H1 (cell line): ENCODE measurements around the gene ZNF761. TPM values are rescaled to one million over a fixed set of nuclear protein-coding genes. Genes with fewer than 3 reads are reported as not detected.
"Not testable (repeated sequence)": the region's sequence is repeated elsewhere in the genome, so short reads cannot be mapped to it uniquely, and the experiment has no call there.

Experiments used
- CTCF ChIA-PET: fragments of 300-600 bp; sonication (Branson Sonifier 250); formaldehyde crosslinking; loops from one replicate; lab custom pipeline; 2021; ENCODE audit not compliant: partially characterized antibody; lab: Charles Lee
- POLR2A ChIA-PET: fragments of 300-600 bp; sonication (Branson Sonifier 250); formaldehyde crosslinking; loops from one replicate; lab custom pipeline; 2021; ENCODE audit warnings: inconsistent platforms; ENCODE audit not compliant: partially characterized antibody; lab: Charles Lee
- DNase-seq, 2 experiments: peaks; one replicate each; pipeline versions ENCODE4 v3.0.0 to v3.0.0-alpha.2; 2010 to 2022; ENCODE audit warnings: low spot score in 2 of 2, low read depth in 1 of 2, mixed read lengths in 1 of 2
- FAIRE-seq: peaks from 2 replicates; lab custom pipeline; 2011; peaks lifted over from hg19 to GRCh38; lab: Jason Lieb, UNC
- H2AFZ ChIP-seq: 2 replicates; pipeline ENCODE4 v1.8.1; 2012; ENCODE audit warnings: low read length, inconsistent platforms
- H2AK5ac ChIP-seq: 2 replicates; pipeline ENCODE4 v1.6.1; 2013; ENCODE audit warnings: low read depth, low read length
- H2BK120ac ChIP-seq: replicated peaks from 2 replicates; pipeline ENCODE3; 2013; ENCODE audit warnings: low read depth, low read length, inconsistent platforms
- H2BK12ac ChIP-seq: 2 replicates; pipeline ENCODE4 v1.6.1; 2013; ENCODE audit warnings: low read depth, low read length
- H2BK15ac ChIP-seq: 2 replicates; pipeline ENCODE4 v1.6.1; 2013; ENCODE audit warnings: low read length
- H2BK20ac ChIP-seq: 2 replicates; pipeline ENCODE4 v1.6.1; 2013; ENCODE audit warnings: low read length
- H2BK5ac ChIP-seq: 2 replicates; pipeline ENCODE4 v1.6.1; 2013; ENCODE audit warnings: low read depth, low read length
- H3K14ac ChIP-seq: 2 replicates; pipeline ENCODE4 v1.6.1; 2013; ENCODE audit warnings: inconsistent platforms; ENCODE audit not compliant: insufficient read length
- H3K18ac ChIP-seq: 2 replicates; pipeline ENCODE4 v1.6.1; 2013; ENCODE audit warnings: low read length; ENCODE audit errors: extremely low read depth
- H3K23ac ChIP-seq: 2 replicates; pipeline ENCODE4 v1.6.1; 2013; ENCODE audit warnings: inconsistent platforms; ENCODE audit not compliant: insufficient read length
- H3K23me2 ChIP-seq: 2 replicates; pipeline ENCODE4 v1.6.1; 2013; ENCODE audit warnings: low read depth, low read length
- H3K27ac ChIP-seq: 2 replicates; pipeline ENCODE4 v1.6.1; 2011; ENCODE audit warnings: low read depth, low read length, inconsistent platforms
- H3K27me3 ChIP-seq, 4 experiments: replicated peaks in 1 of 4; 1 replicate in 1 of 4; 2 replicates in 3 of 4; pipeline versions ENCODE4 v1.6.1 to v1.8.1; 2011 to 2013; ENCODE audit warnings: low read length in 3 of 4, mild to moderate bottlenecking in 3 of 4, inconsistent platforms in 2 of 4, mixed read lengths in 2 of 4, moderate library complexity in 1 of 4; ENCODE audit not compliant: control insufficient read depth in 3 of 4, insufficient read depth in 3 of 4; ENCODE audit errors: extremely low read depth in 1 of 4
- H3K36me3 ChIP-seq, 4 experiments: 2 replicates each; pipeline versions ENCODE4 v1.6.1 to v1.8.1; 2011 to 2013; ENCODE audit warnings: mild to moderate bottlenecking in 4 of 4, low read length in 3 of 4, moderate library complexity in 2 of 4, control low read depth in 1 of 4, inconsistent platforms in 1 of 4; ENCODE audit not compliant: insufficient read depth in 4 of 4, control insufficient read depth in 2 of 4
- H3K4ac ChIP-seq: replicated peaks from 2 replicates; pipeline ENCODE3; 2013; ENCODE audit warnings: low read length, low read depth, mixed read lengths, inconsistent platforms; ENCODE audit not compliant: insufficient read length
- H3K4me1 ChIP-seq, 4 experiments: replicated peaks in 1 of 4; 1 replicate in 1 of 4; 2 replicates in 3 of 4; pipeline versions ENCODE4 v1.6.1 to v1.8.1; 2011 to 2013; ENCODE audit warnings: low read length in 3 of 4, inconsistent platforms in 2 of 4, mixed read lengths in 1 of 4; ENCODE audit not compliant: insufficient read depth in 4 of 4, control insufficient read depth in 3 of 4
- H3K4me2 ChIP-seq, 2 experiments: 2 replicates each; pipeline versions ENCODE4 v1.6.1 to v1.8.1; 2011 to 2013; ENCODE audit warnings: low read depth in 2 of 2, low read length in 2 of 2, control low read depth in 1 of 2, inconsistent platforms in 1 of 2, mild to moderate bottlenecking in 1 of 2; ENCODE audit not compliant: insufficient read depth in 1 of 2
- H3K4me3 ChIP-seq, 4 experiments: fragments of 200-600, 300-600 bp in 1 of 4; sonication (generic), shearing (Covaris generic), sonication (Bioruptor Twin) in 1 of 4; 2 replicates each; pipeline versions ENCODE4 v1.5.1 to v1.8.1; 2011 to 2016; ENCODE audit warnings: low read length in 4 of 4, low read depth in 3 of 4, control low read depth in 2 of 4, inconsistent platforms in 2 of 4, mild to moderate bottlenecking in 2 of 4, mixed read lengths in 1 of 4, moderate library complexity in 1 of 4; ENCODE audit not compliant: insufficient read depth in 2 of 4; ENCODE audit errors: extremely low read depth in 1 of 4
- H3K56ac ChIP-seq: replicated peaks from 2 replicates; pipeline ENCODE3; 2013; ENCODE audit warnings: low read depth, mild to moderate bottlenecking, mixed read lengths, low read length, inconsistent platforms; ENCODE audit not compliant: insufficient read length
- H3K79me1 ChIP-seq: 2 replicates; pipeline ENCODE4 v1.6.1; 2013; ENCODE audit warnings: low read depth, low read length, control low read depth
- H3K79me2 ChIP-seq, 2 experiments: 2 replicates each; pipeline versions ENCODE4 v1.6.1 to v1.8.1; 2012 to 2013; ENCODE audit warnings: low read length in 2 of 2, mild to moderate bottlenecking in 2 of 2, inconsistent platforms in 1 of 2; ENCODE audit not compliant: insufficient read depth in 2 of 2, control insufficient read depth in 1 of 2
- H3K9ac ChIP-seq, 4 experiments: replicated peaks in 1 of 4; 1 replicate in 1 of 4; 2 replicates in 3 of 4; pipeline versions ENCODE4 v1.6.1 to v1.8.1; 2011 to 2013; ENCODE audit warnings: low read depth in 3 of 4, low read length in 3 of 4, control low read depth in 2 of 4, mild to moderate bottlenecking in 2 of 4, moderate library complexity in 2 of 4, inconsistent platforms in 1 of 4; ENCODE audit errors: extremely low read depth in 1 of 4
- H3K9me3 ChIP-seq, 2 experiments: 2 replicates each; pipeline versions ENCODE4 v1.6.1 to v1.8.1; 2012 to 2013; ENCODE audit warnings: mild to moderate bottlenecking in 2 of 2, moderate library complexity in 2 of 2, control low read depth in 1 of 2, inconsistent platforms in 1 of 2, low read depth in 1 of 2, low read length in 1 of 2, mixed read lengths in 1 of 2; ENCODE audit not compliant: insufficient read depth in 2 of 2
- H4K20me1 ChIP-seq, 2 experiments: replicated peaks in 1 of 2; 2 replicates each; pipeline versions ENCODE3 to v1.8.1; 2011 to 2013; ENCODE audit warnings: inconsistent platforms in 2 of 2, low read length in 2 of 2, mild to moderate bottlenecking in 1 of 2; ENCODE audit not compliant: insufficient read depth in 2 of 2, control insufficient read depth in 1 of 2
- H4K5ac ChIP-seq: 2 replicates; pipeline ENCODE4 v1.6.1; 2013; ENCODE audit warnings: low read length, low read depth, mixed read lengths, inconsistent platforms; ENCODE audit not compliant: insufficient read length
- H4K8ac ChIP-seq: 2 replicates; pipeline ENCODE4 v1.8.0; 2013; ENCODE audit warnings: mild to moderate bottlenecking, moderate library complexity, low read length, inconsistent platforms; ENCODE audit not compliant: insufficient read depth; ENCODE audit errors: extremely low read depth
- H4K91ac ChIP-seq: replicated peaks from 2 replicates; pipeline ENCODE3; 2013; ENCODE audit warnings: low read length, mixed read lengths, inconsistent platforms; ENCODE audit not compliant: insufficient read length
- WGBS, 2 experiments: shearing (Covaris generic) in 1 of 2; methylation state at CpG; one replicate each; pipeline versions ENCODE4 v1.1.6 to v1.1.7; 2013 to 2015; ENCODE audit warnings: low lambda C conversion rate in 2 of 2, mixed read lengths in 2 of 2, inconsistent platforms in 1 of 2, low coverage in 1 of 2, missing lambda C conversion rate in 1 of 2; ENCODE audit not compliant: insufficient replicate concordance in 2 of 2, insufficient coverage in 1 of 2, insufficient read length in 1 of 2; ENCODE audit errors: extremely low coverage in 1 of 2, missing lambda C conversion rate in 1 of 2; 5-methylcytosine and 5-hydroxymethylcytosine counted together
- polyA plus RNA-seq, 7 experiments: library from polyadenylated mRNA; depleted of rRNA in 3 of 7; stranded (reverse) in 5 of 7; unstranded in 2 of 7; fragments of >200 nt in 5 of 7; fragments of 200-250 nt in 2 of 7; gene quantifications; 1 replicate in 5 of 7; 2 replicates in 1 of 7; 4 replicates in 1 of 7; pipeline versions ENCODE4 v1.2.1 to v1.2.3, GENCODE V29; 2011 to 2013; ENCODE audit warnings: missing spikeins in 2 of 7, mixed read lengths in 2 of 7
- total RNA-seq: library from RNA; stranded (reverse); fragmentation: NEBNext Ultra II Directional; extraction: Animal tissue kit (Norgen Biotek cat#: 25700); gene quantifications from 2 replicates; pipeline ENCODE4 v1.2.1, GENCODE V29; 2021

Gene ZNF761
- total and polyA plus RNA-seq, 2 of the 8 experiments (the other 6 are each of a cell fraction or from before 2014, with no cell fraction given) = 11.1 to 25.1 TPM

GRCh38 chr19:53503671-53504364 lies 72.0 kb downstream of the ZNF761 start:
- peak overlapping the region; percentile 38 to 78; a peak in 3 of 4 replicates for H3K4me2 ChIP-seq
- DNase-seq, H3K79me1 ChIP-seq, H4K8ac ChIP-seq, H3K4me1 ChIP-seq, H2BK120ac ChIP-seq, H3K23me2 ChIP-seq, H4K20me1 ChIP-seq, H2BK5ac ChIP-seq, H3K18ac ChIP-seq, H3K14ac ChIP-seq, H4K91ac ChIP-seq, H2AFZ ChIP-seq, POLR2A ChIA-PET, H3K9me3 ChIP-seq, H2BK15ac ChIP-seq, H3K27ac ChIP-seq, H4K5ac ChIP-seq, H3K27me3 ChIP-seq, H3K4ac ChIP-seq, H2BK20ac ChIP-seq, H2BK12ac ChIP-seq, H3K23ac ChIP-seq, H3K79me2 ChIP-seq, H3K56ac ChIP-seq, H2AK5ac ChIP-seq, H3K9ac ChIP-seq, H3K36me3 ChIP-seq: not testable (repeated sequence)
- WGBS, 2 experiments = 65% methylated on average over 7 of the region's 14 CpGs; no CpG with 5 or more reads in 1 of the 2 experiments
- peak overlapping the region in 1 of 4 experiments; percentile 25; a peak in 1 of 8 replicates for H3K4me3 ChIP-seq
- CTCF ChIA-PET = interaction anchor here (0.6 to 1.5 kb wide), 4 partner anchors 16 to 79 kb away, joined by 3 to 4 read pairs (median 3); no protein-coding TSS in a partner anchor
- FAIRE-seq = peak; percentile 93
